Peyer's patch (tissue), 4 donors: ENCODE results near the gene SYPL1. TPM values are rescaled to one million over a fixed set of nuclear protein-coding genes. Genes with fewer than 3 reads are reported as not detected.

ENCODE experiments used
- DNase-seq, 3 donors: peaks; one replicate each; pipeline ENCODE4 v3.0.0-alpha.2; 2017 to 2019
- H3K27ac ChIP-seq, 4 donors: fragments of 200-600 bp; sonication (generic); one replicate each; pipeline ENCODE4 v1.5.1; 2016 to 2019
- H3K27me3 ChIP-seq, 2 donors: fragments of 200-600 bp; sonication (generic); one replicate each; pipeline ENCODE4 v1.5.1; 2019
- H3K36me3 ChIP-seq, 3 donors: fragments of 200-600 bp; sonication (generic); one replicate each; pipeline ENCODE4 v1.5.1; 2016 to 2019
- H3K4me1 ChIP-seq, 4 donors: fragments of 200-600 bp; sonication (generic); one replicate each; pipeline ENCODE4 v1.5.1; 2016 to 2019
- H3K4me3 ChIP-seq, 4 donors: fragments of 200-600 bp; sonication (generic); 1 replicate in 3 of 4; 2 replicates in 1 of 4; pipeline ENCODE4 v1.5.1; 2016 to 2019; ENCODE audit warnings: mild to moderate bottlenecking in 1 of 4
- H3K9me3 ChIP-seq, 4 donors: fragments of 200-600 bp; sonication (generic); one replicate each; pipeline ENCODE4 v1.5.1; 2016 to 2019; ENCODE audit warnings: mild to moderate bottlenecking in 1 of 4
- CTCF ChIP-seq, 6 experiments: fragments of 450-650 bp in 4 of 6; fragments of 200-600 bp in 2 of 6; sonication (generic) in 1 of 6; IDR thresholded peaks; one replicate each; pipeline ENCODE4 v1.5.1; 2017 to 2019; ENCODE audit warnings: antibody characterized with exemption in 6 of 6, mild to moderate bottlenecking in 3 of 6, moderate library complexity in 1 of 6
- POLR2A ChIP-seq, 2 donors: fragments of 450-650 bp; IDR thresholded peaks; one replicate each; pipeline ENCODE4 v1.5.1; 2017; ENCODE audit warnings: antibody characterized with exemption in 2 of 2, mild to moderate bottlenecking in 2 of 2, moderate library complexity in 2 of 2
- total RNA-seq, 4 donors: library from RNA; depleted of rRNA; stranded (reverse); fragments of >200 nt; gene quantifications; one replicate each; pipeline ENCODE4 v1.1.0, GENCODE V29; 2016

The SYPL1 gene
- total RNA-seq, 4 donors from 2014 or later = 45.2 to 77.6 (median 53.3) TPM

- no peaks in the 10 kb centered on the region for H3K27me3 ChIP-seq
- no peaks in the 10 kb centered on the region for H3K4me1 ChIP-seq
- no peak overlapping the region for H3K27ac ChIP-seq
- no peak for TF ChIP-seq CTCF (IDR thresholded peaks at IDR 0.05)
- TF ChIP-seq POLR2A (IDR thresholded peaks at IDR 0.05) = no peak
- H3K36me3 ChIP-seq = no peaks in the 10 kb centered on the region
- H3K4me3 ChIP-seq = no peak overlapping the region
- no peak for DNase-seq
- no peaks in the 10 kb centered on the region for H3K9me3 ChIP-seq
Observed at GRCh38 chr7:106050002-106050745, 61.9 kb downstream of the SYPL1 start.

- no peak for DNase-seq
- TF ChIP-seq CTCF (IDR thresholded peaks at IDR 0.05) (no peak), POLR2A (IDR thresholded peaks at IDR 0.05) (no peak)
- H3K9me3 ChIP-seq = no peaks in the 10 kb centered on the region
- no peaks in the 10 kb centered on the region for H3K36me3 ChIP-seq
- no peak overlapping the region for H3K27ac ChIP-seq
- no peaks in the 10 kb centered on the region for H3K27me3 ChIP-seq
- H3K4me1 ChIP-seq = no peaks in the 10 kb centered on the region
- no peak overlapping the region for H3K4me3 ChIP-seq
Observed at GRCh38 chr7:106049139-106049752, 62.9 kb downstream of the SYPL1 start.

GRCh38 chr7:106048706-106049020 is 63.4 kb downstream of the SYPL1 start:
- H3K4me1 ChIP-seq = no peaks in the 10 kb centered on the region
- H3K4me3 ChIP-seq = no peak overlapping the region
- TF ChIP-seq CTCF (IDR thresholded peaks at IDR 0.05) (no peak), POLR2A (IDR thresholded peaks at IDR 0.05) (no peak)
- no peaks in the 10 kb centered on the region for H3K36me3 ChIP-seq
- H3K9me3 ChIP-seq = no peaks in the 10 kb centered on the region
- DNase-seq = no peak
- no peaks in the 10 kb centered on the region for H3K27me3 ChIP-seq
- no peak overlapping the region for H3K27ac ChIP-seq

- Histone ChIP-seq H3K36me3 (no peaks in the 10 kb centered on the region), H3K9me3 (no peaks in the 10 kb centered on the region), H3K27ac (no peak overlapping the region), H3K4me1 (peaks cover 0 to under 1% (median 0%) of the 10 kb centered on the region in 4 donors), H3K27me3 (no peaks in the 10 kb centered on the region), H3K4me3 (no peak overlapping the region)
- no peak for DNase-seq
- no peak for TF ChIP-seq POLR2A (IDR thresholded peaks at IDR 0.05)
- no peak for TF ChIP-seq CTCF (IDR thresholded peaks at IDR 0.05)
Observed at GRCh38 chr7:106047818-106048705, 64.0 kb downstream of the SYPL1 start.

GRCh38 chr7:106047184-106047583 is 64.9 kb downstream of the SYPL1 start:
- no peaks in the 10 kb centered on the region for H3K27me3 ChIP-seq
- no peak overlapping the region for H3K4me3 ChIP-seq
- H3K4me1 ChIP-seq = peaks cover 0 to 7% (median 2%) of the 10 kb centered on the region in 4 donors
- no peak for TF ChIP-seq CTCF (IDR thresholded peaks at IDR 0.05)
- no peak for TF ChIP-seq POLR2A (IDR thresholded peaks at IDR 0.05)
- H3K9me3 ChIP-seq = no peaks in the 10 kb centered on the region
- no peaks in the 10 kb centered on the region for H3K36me3 ChIP-seq
- no peak overlapping the region for H3K27ac ChIP-seq
- no peak for DNase-seq
